ENCODE measurements around the gene DCTN3. TPM values are rescaled to one million over a fixed set of nuclear protein-coding genes. Genes with fewer than 3 reads are reported as not detected.

DCTN3 gene
- total and polyA plus RNA-seq, 9 of the 15 experiments (the other 6 are each of a cell fraction or from before 2014, with no cell fraction given): 11.0 to 51.0 (median 41.9) TPM

GRCh38 chr9:34664281-34665066 is 44.2 kb upstream of the DCTN3 start (continued):
- TF ChIP-seq ETV6 (IDR thresholded peaks at IDR 0.05; ENCODE audit: borderline replicate concordance in 1 of 2, low read depth in 2 of 2, low read length in 1 of 2) (no peak), ETV6 (CRISPR knock-in tag; IDR thresholded peaks at IDR 0.05; ENCODE audit: borderline replicate concordance) (no peak), E2F1 (CRISPR knock-in tag; IDR thresholded peaks at IDR 0.05) (no peak), FOXP1 (CRISPR knock-in tag; IDR thresholded peaks at IDR 0.05) (no peak), XRCC5 (IDR thresholded peaks at IDR 0.05; ENCODE audit: low read depth, low read length) (peak; percentile 60; the same call in 1 of the 2 replicates), ZNF609 (CRISPR knock-in tag; IDR thresholded peaks at IDR 0.05; ENCODE audit: borderline replicate concordance) (no peak), USF2 (CRISPR knock-in tag; IDR thresholded peaks at IDR 0.05) (no peak), TAL1 (IDR thresholded peaks at IDR 0.05) (no peak), RBM25 (IDR thresholded peaks at IDR 0.05; ENCODE audit: low read depth, low read length, severe bottlenecking) (no peak), SMARCA5 (IDR thresholded peaks at IDR 0.05) (no peak), ZNF224 (CRISPR knock-in tag; IDR thresholded peaks at IDR 0.05) (no peak), ZNF146 (CRISPR knock-in tag; IDR thresholded peaks at IDR 0.05; ENCODE audit: unreplicated experiment) (no peak), FOXM1 (IDR thresholded peaks at IDR 0.05; ENCODE audit: low read depth) (no peak), FOXM1 (CRISPR knock-in tag; IDR thresholded peaks at IDR 0.05; ENCODE audit: low read depth) (no peak), NFATC3 (IDR thresholded peaks at IDR 0.05) (no peak), PBX2 (CRISPR knock-in tag; IDR thresholded peaks at IDR 0.05; ENCODE audit: low read depth) (no peak), PBX2 (tag; conservative IDR thresholded peaks at IDR 0.05; ENCODE audit: low read depth) (no peak), ZNF263 (CRISPR knock-in tag; IDR thresholded peaks at IDR 0.05; ENCODE audit: borderline replicate concordance) (peak; percentile 11; the same call in 1 of the 2 replicates), BACH1 (tag; IDR thresholded peaks at IDR 0.05) (no peak)

All from K562 (cell line).